ENCODE results near the gene ATP8B1. TPM values are rescaled to one million over a fixed set of nuclear protein-coding genes. Genes with fewer than 3 reads are reported as not detected.

The ATP8B1 gene
- total RNA-seq, 2 experiments from 2014 or later, result 0.18 to 0.38 TPM

DNA sequence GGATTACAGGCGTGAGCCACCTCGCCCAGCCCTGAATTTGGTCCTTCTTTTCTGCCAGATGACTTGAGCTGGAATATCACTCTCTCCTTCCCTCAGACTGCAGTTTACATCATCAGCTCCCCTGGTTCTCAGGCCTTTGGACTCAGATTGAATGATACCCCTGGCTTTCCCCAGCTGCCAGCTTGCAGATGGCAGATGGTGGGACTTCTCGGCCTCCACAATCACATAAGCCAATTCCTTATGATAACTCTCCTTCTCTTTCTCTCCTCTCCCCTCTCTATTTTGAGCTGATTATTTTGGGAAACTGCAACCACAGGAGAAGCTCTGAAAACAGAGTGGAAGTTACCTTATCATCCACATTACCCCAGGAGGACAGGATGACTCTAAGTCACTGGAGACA lies 33.4 kb upstream of the ATP8B1 start:
- ATAC-seq (no peak), DNase-seq (no peak)
- Mint-ChIP-seq H3K36me3 (ENCODE audit: low read depth) (peaks cover 6% of the 10 kb centered on the region), H3K27me3 (peaks cover 23% of the 10 kb centered on the region), H3K4me3 (no peak overlapping the region), H3K27ac (no peak overlapping the region), H3K4me1 (ENCODE audit: low read depth) (peaks cover 54% of the 10 kb centered on the region), H3K9me3 (peaks cover 8% of the 10 kb centered on the region)
- POLR2A ChIA-PET, result no interaction called here
- CTCF ChIA-PET, result interaction anchor here (1.4 kb wide), 1 partner anchor 23 kb away, joined by 3 read pairs; no protein-coding TSS in a partner anchor
- TF ChIP-seq, protein P1, sequence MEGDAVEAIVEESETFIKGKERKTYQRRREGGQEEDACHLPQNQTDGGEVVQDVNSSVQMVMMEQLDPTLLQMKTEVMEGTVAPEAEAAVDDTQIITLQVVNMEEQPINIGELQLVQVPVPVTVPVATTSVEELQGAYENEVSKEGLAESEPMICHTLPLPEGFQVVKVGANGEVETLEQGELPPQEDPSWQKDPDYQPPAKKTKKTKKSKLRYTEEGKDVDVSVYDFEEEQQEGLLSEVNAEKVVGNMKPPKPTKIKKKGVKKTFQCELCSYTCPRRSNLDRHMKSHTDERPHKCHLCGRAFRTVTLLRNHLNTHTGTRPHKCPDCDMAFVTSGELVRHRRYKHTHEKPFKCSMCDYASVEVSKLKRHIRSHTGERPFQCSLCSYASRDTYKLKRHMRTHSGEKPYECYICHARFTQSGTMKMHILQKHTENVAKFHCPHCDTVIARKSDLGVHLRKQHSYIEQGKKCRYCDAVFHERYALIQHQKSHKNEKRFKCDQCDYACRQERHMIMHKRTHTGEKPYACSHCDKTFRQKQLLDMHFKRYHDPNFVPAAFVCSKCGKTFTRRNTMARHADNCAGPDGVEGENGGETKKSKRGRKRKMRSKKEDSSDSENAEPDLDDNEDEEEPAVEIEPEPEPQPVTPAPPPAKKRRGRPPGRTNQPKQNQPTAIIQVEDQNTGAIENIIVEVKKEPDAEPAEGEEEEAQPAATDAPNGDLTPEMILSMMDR (IDR thresholded peaks at IDR 0.05), result no peak
- intact Hi-C loops (cut with micrococcal nuclease), result no loop called here

DNA sequence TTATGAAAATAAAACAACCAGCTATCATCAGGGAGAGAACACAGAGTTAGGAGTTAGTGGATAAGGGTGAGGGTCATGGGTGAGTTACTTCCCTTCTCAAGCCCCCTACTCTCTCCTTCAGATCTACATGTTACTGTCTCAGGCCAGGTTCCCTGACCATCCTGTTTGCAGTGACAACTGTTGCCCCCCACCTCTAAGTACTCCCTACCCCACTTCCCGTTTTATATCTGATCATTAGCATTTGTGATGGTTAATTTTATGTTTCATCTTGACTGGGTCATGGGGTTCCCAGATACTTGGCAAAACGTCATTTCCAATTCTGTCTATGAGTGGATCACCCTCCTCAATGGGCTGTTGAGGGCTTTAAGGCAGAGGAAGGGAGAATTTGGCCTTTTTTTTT lies 32.8 kb upstream of the ATP8B1 start:
- Mint-ChIP-seq H3K4me1 (ENCODE audit: low read depth) (peaks cover 49% of the 10 kb centered on the region), H3K27me3 (peaks cover 23% of the 10 kb centered on the region)
- intact Hi-C loops (cut with micrococcal nuclease), result no loop called here

DNA sequence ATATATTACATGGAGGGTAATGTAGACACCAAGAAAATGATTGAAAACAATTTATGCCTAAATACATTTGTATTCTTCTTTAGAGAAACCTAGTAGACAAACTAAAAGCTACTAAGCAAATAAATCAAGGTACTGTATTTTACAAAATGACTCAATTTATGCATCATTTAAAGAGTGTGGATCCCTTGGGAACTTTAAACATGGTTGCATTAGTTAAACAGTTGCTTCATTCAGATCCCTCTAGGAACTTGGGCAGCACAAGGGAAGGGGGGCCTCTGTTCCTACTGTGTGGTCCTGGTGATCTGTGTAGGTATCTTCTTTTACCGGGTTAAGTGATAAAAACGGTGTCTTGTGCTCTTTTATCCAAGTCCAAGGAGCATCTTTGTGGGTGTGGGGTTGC lies 31.5 kb upstream of the ATP8B1 start:
- Mint-ChIP-seq H3K9me3 (peaks cover 10% of the 10 kb centered on the region), H3K4me1 (ENCODE audit: low read depth) (peaks cover 44% of the 10 kb centered on the region), H3K27ac (no peak overlapping the region), H3K27me3 (peaks cover 21% of the 10 kb centered on the region), H3K36me3 (ENCODE audit: low read depth) (peaks cover 8% of the 10 kb centered on the region), H3K4me3 (no peak overlapping the region)
- ChIA-PET CTCF (no interaction called here), POLR2A (no interaction called here)
- ATAC-seq, result no peak
- intact Hi-C loops (cut with micrococcal nuclease), result no loop called here
- TF ChIP-seq, protein P1 (IDR thresholded peaks at IDR 0.05), result no peak
- no peak for DNase-seq

More for the DNA sequence above, 32.8 kb upstream of the ATP8B1 start:
- peaks cover 6% of the 10 kb centered on the region for H3K36me3 Mint-ChIP-seq (ENCODE audit: low read depth)
- TF ChIP-seq, protein P1 (IDR thresholded peaks at IDR 0.05), result no peak
- DNase-seq, result no peak
- no peak overlapping the region for H3K4me3 Mint-ChIP-seq
- ChIA-PET POLR2A (no interaction called here), CTCF (interaction anchor here (1.4 kb wide), 1 partner anchor 23 kb away, joined by 3 read pairs; no protein-coding TSS in a partner anchor)
- peaks cover 8% of the 10 kb centered on the region for H3K9me3 Mint-ChIP-seq
- no peak for ATAC-seq
- no peak overlapping the region for H3K27ac Mint-ChIP-seq

DNA sequence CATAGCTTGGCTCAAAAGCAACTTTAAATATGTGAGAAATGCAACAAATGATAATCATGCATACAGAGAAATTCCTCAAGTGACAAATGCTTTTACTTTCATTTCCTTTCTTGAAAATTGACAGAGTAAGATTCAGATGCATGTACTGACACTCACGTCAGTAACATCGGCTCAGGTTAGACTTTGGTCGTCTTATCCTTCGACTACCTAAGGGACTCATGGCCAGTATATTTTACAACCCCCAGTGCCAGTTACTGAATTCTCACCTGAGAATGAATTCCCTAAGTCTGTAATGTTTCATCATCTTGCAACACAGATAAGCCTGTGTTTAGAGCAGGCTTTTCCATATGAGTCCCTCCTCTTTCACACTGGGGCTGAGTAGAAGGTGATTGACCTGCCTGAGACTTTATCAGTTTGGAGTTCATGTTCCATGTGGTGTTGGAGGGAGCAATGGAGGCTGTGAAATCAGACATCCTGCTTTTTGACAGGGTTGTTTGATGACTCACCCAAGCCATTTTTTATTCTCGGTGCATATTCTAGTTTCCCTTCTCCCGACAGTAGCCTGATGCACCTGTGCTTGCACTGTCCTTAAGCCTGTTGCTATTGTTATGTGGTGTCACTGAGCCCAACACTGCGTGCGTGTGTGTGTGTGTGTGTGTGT lies 30.5 kb upstream of the ATP8B1 start:
- POLR2A ChIA-PET, result no interaction called here
- H3K4me3 Mint-ChIP-seq, result peak overlapping the region; percentile 42
- intact Hi-C loops (cut with micrococcal nuclease), result no loop called here

DNA sequence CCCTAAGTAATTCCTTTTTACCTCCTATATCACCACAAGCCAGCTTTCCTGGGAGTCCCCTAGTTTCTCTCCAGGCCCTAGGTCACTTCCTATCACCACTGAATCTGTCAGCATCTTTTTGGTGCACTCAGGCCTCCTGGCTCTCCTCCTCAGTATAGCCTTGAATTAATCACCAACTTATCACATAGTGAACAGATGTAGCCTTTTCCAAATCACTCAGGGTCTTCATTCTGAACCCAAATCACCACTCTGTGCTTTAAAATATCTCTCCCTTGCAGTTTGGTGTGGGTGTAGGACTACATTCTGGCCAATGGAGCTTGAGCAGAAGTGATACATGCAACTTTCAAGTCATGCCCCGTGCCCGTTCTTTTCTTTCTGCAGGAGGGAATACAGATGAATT lies 29.6 kb upstream of the ATP8B1 start:
- H3K27ac Mint-ChIP-seq, result peak overlapping the region; percentile 60
- CTCF ChIA-PET, result interaction anchor here (0.7 kb wide), 1 partner anchor 50 kb away, joined by 3 read pairs; no protein-coding TSS in a partner anchor
- no peak overlapping the region for H3K4me3 Mint-ChIP-seq
- POLR2A ChIA-PET, result interaction anchor here (0.8 kb wide), 1 partner anchor 9 kb away, joined by 3 read pairs; no protein-coding TSS in a partner anchor
- ATAC-seq (no peak), DNase-seq (no peak)
- TF ChIP-seq, protein P1 (IDR thresholded peaks at IDR 0.05), result no peak
- H3K4me1 Mint-ChIP-seq (ENCODE audit: low read depth), result peaks cover 33% of the 10 kb centered on the region
- peaks cover 16% of the 10 kb centered on the region for H3K27me3 Mint-ChIP-seq
- peaks cover 10% of the 10 kb centered on the region for H3K9me3 Mint-ChIP-seq
- intact Hi-C loops (cut with micrococcal nuclease), result no loop called here
- H3K36me3 Mint-ChIP-seq (ENCODE audit: low read depth), result peaks cover 8% of the 10 kb centered on the region

More for the DNA sequence above, 30.5 kb upstream of the ATP8B1 start:
- DNase-seq, result peak; percentile 72
- H3K36me3 Mint-ChIP-seq (ENCODE audit: low read depth), result peaks cover 8% of the 10 kb centered on the region
- TF ChIP-seq, protein P1 (IDR thresholded peaks at IDR 0.05), result no peak
- peak; percentile 60 for ATAC-seq
- CTCF ChIA-PET, result no interaction called here
- H3K27me3 Mint-ChIP-seq, result peaks cover 18% of the 10 kb centered on the region
- H3K4me1 Mint-ChIP-seq (ENCODE audit: low read depth), result peaks cover 41% of the 10 kb centered on the region
- peak overlapping the region; percentile 85 for H3K27ac Mint-ChIP-seq
- H3K9me3 Mint-ChIP-seq, result peaks cover 10% of the 10 kb centered on the region

All from activated CD8-positive, alpha-beta T cell treated with anti-CD3 and anti-CD28 coated beads for 36 hours (primary cell).